Tibial nerve (tissue), 4 donors: ENCODE measurements around the gene EFCAB8. TPM values are rescaled to one million over a fixed set of nuclear protein-coding genes. Genes with fewer than 3 reads are reported as not detected.
A peak's percentile ranks its signal among the peaks of the same experiment; 100 is the strongest.
"Not testable (repeated sequence)": the region's sequence is repeated elsewhere in the genome, so short reads cannot be mapped to it uniquely, and the experiment has no call there.

Experiments
- DNase-seq, 2 donors: peaks; one replicate each; pipeline ENCODE4 v3.0.0-alpha.2; 2019; ENCODE audit warnings: low spot score in 2 of 2
- H3K27ac ChIP-seq, 4 donors: fragments of 200-600 bp; sonication (generic) in 3 of 4; one replicate each; pipeline ENCODE4 v1.5.1; 2017 to 2019; ENCODE audit warnings: mild to moderate bottlenecking in 1 of 4
- H3K27me3 ChIP-seq, 2 donors: fragments of 200-600 bp; sonication (generic) in 1 of 2; one replicate each; pipeline versions ENCODE4 v1.5.1 to v1.6.0; 2017 to 2019
- H3K36me3 ChIP-seq, 3 donors: fragments of 200-600 bp; sonication (generic); one replicate each; pipeline ENCODE4 v1.5.1; 2018 to 2019
- H3K4me1 ChIP-seq, 4 donors: fragments of 200-600 bp; sonication (generic) in 3 of 4; one replicate each; pipeline ENCODE4 v1.5.1; 2017 to 2019
- H3K4me3 ChIP-seq, 4 donors: fragments of 200-600 bp; sonication (generic) in 3 of 4; one replicate each; pipeline ENCODE4 v1.5.1; 2017 to 2019; ENCODE audit warnings: mild to moderate bottlenecking in 1 of 4, moderate library complexity in 1 of 4
- H3K9me3 ChIP-seq, 4 donors: fragments of 200-600 bp; sonication (generic) in 3 of 4; one replicate each; pipeline ENCODE4 v1.5.1; 2017 to 2019
- CTCF ChIP-seq, 5 experiments: fragments of 200-600 bp in 3 of 5; fragments of 450-650 bp in 2 of 5; sonication (generic) in 3 of 5; IDR thresholded peaks; one replicate each; pipeline ENCODE4 v1.5.1; 2016 to 2019; ENCODE audit warnings: antibody characterized with exemption in 5 of 5, mild to moderate bottlenecking in 3 of 5, moderate library complexity in 2 of 5
- EP300 ChIP-seq, 2 donors: sonication (generic); formaldehyde crosslinking; IDR thresholded peaks; one replicate each; pipeline ENCODE4 v1.6.1; 2017; ENCODE audit warnings: antibody characterized with exemption in 2 of 2, mild to moderate bottlenecking in 1 of 2
- POLR2A ChIP-seq, 2 donors: fragments of 450-650 bp; IDR thresholded peaks; one replicate each; pipeline ENCODE4 v1.6.1; 2017; ENCODE audit warnings: antibody characterized with exemption in 2 of 2, mild to moderate bottlenecking in 2 of 2, moderate library complexity in 2 of 2
- WGBS, 2 donors: methylation state at CpG; one replicate each; pipeline ENCODE4 v1.1.5; 2018; 5-methylcytosine and 5-hydroxymethylcytosine counted together
- total RNA-seq, 4 donors: library from RNA; depleted of rRNA; stranded (reverse); fragments of >200 nt; gene quantifications; one replicate each; pipeline ENCODE4 v1.1.0, GENCODE V29; 2016

The EFCAB8 gene
- total RNA-seq, 4 donors from 2014 or later: 0.30 to 0.87 TPM; not detected in 2

DNA sequence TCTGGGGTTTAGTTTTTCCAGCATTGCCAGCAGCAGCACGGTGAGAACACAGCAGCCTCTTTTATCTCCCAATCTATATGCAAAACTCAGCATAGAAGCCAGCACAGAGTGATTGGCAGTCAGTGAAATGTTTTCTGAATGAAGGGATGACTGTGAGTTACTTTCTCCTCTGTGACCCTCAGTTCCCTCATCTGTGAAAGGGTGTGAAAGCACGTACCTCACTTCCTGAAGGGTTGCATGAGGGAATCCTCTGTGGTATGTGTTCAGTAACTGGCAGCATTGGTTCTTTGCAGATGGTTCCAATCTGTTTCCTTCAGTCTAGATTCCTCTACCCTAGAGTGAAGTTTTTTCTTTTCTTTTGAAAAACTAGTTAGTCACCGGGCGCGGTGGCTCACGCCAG, 40.0 kb downstream of the EFCAB8 start:
- Histone ChIP-seq H3K36me3 (no peaks in the 10 kb centered on the region), H3K27me3 (no peaks in the 10 kb centered on the region), H3K9me3 (no peaks in the 10 kb centered on the region), H3K4me3 (no peak overlapping the region), H3K27ac (no peak overlapping the region), H3K4me1 (peaks cover 0 to 8% (median 2%) of the 10 kb centered on the region in 4 donors)
- 53 to 54% methylated on average over 6 of the region's 6 CpGs for WGBS, 2 donors
- DNase-seq: no peak
- TF ChIP-seq POLR2A (IDR thresholded peaks at IDR 0.05) (no peak), EP300 (IDR thresholded peaks at IDR 0.05) (no peak), CTCF (IDR thresholded peaks at IDR 0.05) (no peak)

DNA sequence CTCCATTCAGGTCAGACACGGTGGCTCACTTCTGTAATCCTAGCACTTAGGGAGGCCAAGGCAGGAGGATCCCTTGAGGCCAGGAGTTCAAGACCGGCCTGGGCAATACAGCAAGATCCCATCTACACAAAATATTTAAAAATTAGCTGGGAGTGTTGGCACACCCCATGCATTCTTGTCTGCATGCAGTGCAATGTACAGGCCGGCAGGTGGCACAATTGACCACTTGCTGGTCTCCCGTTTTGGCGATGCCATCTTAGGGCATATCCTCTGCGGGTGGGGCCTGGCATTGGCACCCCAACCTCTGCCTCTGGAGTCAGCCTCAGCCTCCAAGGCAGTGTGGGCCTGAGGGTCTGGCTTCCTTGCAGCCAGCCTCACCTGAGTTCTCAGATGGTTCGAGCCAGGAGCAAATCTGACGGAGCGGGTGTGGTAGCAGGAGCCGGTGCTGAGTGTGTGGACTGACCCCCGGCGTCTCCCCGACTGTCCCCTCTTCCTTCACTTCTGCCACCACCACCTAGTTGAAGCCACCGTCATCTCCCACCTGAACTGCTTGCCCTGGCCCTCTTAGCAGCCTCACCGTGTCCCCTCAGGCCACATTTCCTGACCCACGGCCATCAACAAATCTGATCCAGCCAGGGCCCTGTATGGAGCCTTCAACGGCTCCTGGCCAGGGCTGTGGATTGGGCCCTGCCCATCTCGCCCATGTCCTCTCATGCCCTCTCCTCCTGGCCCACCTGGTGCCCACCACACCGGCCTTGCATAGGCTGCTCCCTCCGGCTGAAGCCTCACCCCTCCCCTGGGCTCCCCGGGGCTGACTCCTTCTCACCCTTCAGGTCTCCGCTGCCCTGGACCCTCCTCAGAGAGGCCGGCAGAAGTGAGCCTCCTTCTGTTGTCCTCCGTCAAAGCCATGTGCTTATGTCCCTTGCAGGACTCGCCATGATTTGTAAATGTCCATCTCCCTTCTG, 44.0 kb downstream of the EFCAB8 start:
- Histone ChIP-seq H3K36me3 (no peaks in the 10 kb centered on the region), H3K9me3 (no peaks in the 10 kb centered on the region), H3K4me1 (peaks cover 0 to 8% (median 2%) of the 10 kb centered on the region in 4 donors), H3K4me3 (no peak overlapping the region), H3K27me3 (no peaks in the 10 kb centered on the region), H3K27ac (peak overlapping the region in 1 of 4 donors; percentile 11)
- 66% methylated on average over 24 to 25 of the region's 25 CpGs for WGBS, 2 donors
- TF ChIP-seq EP300 (IDR thresholded peaks at IDR 0.05) (no peak), CTCF (IDR thresholded peaks at IDR 0.05) (peak; percentile 87 to 93 (median 89)), POLR2A (IDR thresholded peaks at IDR 0.05) (no peak)
- DNase-seq: peak; percentile 18 to 31

DNA sequence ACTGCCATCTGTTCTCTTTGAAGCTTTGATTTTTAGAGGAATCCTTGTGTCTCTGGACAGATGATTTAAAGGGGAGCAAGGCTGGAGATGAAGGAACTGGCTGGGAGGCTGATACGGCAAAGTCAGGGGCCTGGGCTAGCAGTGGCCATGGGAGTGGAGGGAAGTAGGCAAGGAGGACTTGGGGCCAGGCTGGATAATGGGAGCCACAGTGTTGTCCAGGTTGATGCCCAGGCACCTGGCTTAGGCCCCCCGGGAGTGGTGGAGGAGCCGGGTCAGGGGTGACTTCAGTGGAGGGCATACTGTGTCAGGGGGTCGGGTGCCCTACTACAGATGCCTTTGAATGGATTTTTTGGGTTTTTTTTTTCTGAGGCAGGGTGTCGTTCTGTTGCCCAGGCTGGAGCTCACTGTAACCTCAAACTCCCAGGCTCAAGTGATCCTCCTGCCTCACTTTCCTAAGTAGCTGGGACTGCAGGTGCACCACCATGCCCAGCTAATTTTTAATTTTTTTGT, 45.0 kb downstream of the EFCAB8 start:
- Histone ChIP-seq H3K4me3 (no peak overlapping the region), H3K4me1 (peaks cover 0 to 8% (median 2%) of the 10 kb centered on the region in 4 donors), H3K27ac (no peak overlapping the region), H3K27me3 (no peaks in the 10 kb centered on the region), H3K9me3 (no peaks in the 10 kb centered on the region), H3K36me3 (no peaks in the 10 kb centered on the region)
- WGBS, 2 donors: 74 to 84% methylated on average over 5 of the region's 5 CpGs
- TF ChIP-seq POLR2A (IDR thresholded peaks at IDR 0.05): no peak
- TF ChIP-seq CTCF (IDR thresholded peaks at IDR 0.05): no peak
- no peak for TF ChIP-seq EP300 (IDR thresholded peaks at IDR 0.05)
- no peak for DNase-seq

DNA sequence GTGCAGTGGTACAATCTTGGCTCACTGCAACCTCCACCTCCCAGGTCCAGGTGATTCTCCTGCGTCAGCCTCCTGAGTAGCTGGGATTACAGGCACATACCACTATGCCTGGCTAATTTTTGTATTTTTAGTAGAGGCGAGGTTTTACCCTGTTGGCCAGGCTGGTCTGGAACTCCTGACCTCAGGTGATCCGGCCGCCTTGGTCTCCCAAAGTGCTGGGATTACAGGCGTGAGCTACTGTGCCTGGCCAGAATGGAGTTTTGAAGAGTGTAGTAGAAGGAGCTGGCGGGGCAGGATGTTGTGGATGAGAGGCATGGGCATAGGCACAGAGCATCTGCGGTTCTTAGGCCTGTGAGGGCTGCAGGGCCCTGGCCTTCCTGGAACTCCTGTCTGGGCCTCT, 46.0 kb downstream of the EFCAB8 start:
- WGBS, 2 donors: 89 to 91% methylated on average over 4 to 7 of the region's 7 CpGs
- not testable (repeated sequence) for H3K9me3 ChIP-seq, H3K36me3 ChIP-seq, H3K4me1 ChIP-seq, DNase-seq, H3K4me3 ChIP-seq, H3K27me3 ChIP-seq, H3K27ac ChIP-seq

DNA sequence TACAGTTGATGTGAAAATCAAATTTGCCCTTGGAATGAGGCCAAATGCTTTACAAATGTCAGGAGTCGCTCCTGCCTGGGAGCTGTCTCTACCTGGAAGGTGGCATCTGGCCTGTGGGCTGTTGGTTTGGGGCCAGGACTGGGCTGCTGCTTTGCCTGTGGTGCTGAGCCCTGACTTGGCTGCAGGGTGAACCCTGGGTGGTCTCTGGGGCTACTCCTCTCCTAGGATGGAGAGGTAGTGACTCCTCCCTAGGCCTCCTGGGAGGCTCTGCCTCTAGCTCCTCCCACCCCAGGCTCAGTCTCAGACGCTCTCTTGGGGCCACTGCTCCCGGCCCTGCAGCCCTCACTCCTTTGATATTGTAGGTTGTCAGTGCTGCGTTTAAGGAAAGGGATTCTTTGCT, 47.5 kb downstream of the EFCAB8 start:
- no peak for DNase-seq
- Histone ChIP-seq H3K4me3 (no peak overlapping the region), H3K27me3 (no peaks in the 10 kb centered on the region), H3K9me3 (no peaks in the 10 kb centered on the region), H3K4me1 (peaks cover 0 to 8% (median 2%) of the 10 kb centered on the region in 4 donors), H3K36me3 (no peaks in the 10 kb centered on the region), H3K27ac (no peak overlapping the region)
- 49% methylated on average over 4 of the region's 4 CpGs for WGBS, 2 donors
- no peak for TF ChIP-seq POLR2A (IDR thresholded peaks at IDR 0.05)
- no peak for TF ChIP-seq EP300 (IDR thresholded peaks at IDR 0.05)
- TF ChIP-seq CTCF (IDR thresholded peaks at IDR 0.05): no peak
